T47D (cell line): ENCODE results near the gene NUDT22.

Experiments
- DNase-seq, 2 experiments: peaks; one replicate each; pipeline versions ENCODE4 v3.0.0 to v3.0.0-alpha.2; 2011 to 2012; ENCODE audit warnings: low read depth in 1 of 2, low spot score in 1 of 2
- JUND ChIP-seq: IDR thresholded peaks from 2 replicates; pipeline ENCODE4 v1.6.1; 2012; ENCODE audit warnings: low read depth
- in situ Hi-C: cut with HindIII; loops from 2 replicates; pipeline ENCODE4 v1.10.0; 2016; ENCODE audit warnings: low sequenced_read_pairs, low pct_unique_long_range_greater_than_20kb

The NUDT22 gene

DNA sequence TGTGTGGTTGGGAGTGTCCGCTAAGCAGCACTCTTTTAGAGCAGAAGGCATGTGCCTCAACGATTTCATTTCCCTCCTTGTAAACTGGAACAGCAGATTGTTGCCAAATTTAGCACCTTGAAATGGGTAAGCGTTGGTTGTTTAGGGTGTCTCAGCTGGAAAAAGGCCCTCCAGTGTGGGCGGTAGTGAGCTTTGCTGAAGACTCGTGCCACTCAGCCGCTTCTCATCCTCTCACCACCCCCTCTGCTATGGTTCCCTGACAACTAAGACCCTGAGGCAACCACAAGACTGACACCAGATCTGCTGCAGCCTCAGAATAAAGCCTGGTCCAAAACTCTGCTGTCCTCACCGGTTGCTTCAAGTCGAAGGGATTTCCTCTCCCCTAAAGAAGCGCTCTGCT, 29.4 kb upstream of the NUDT22 start:
- DNase-seq, result no peak
- in situ Hi-C loops, result no loop called here
- no peak for TF ChIP-seq JUND

DNA sequence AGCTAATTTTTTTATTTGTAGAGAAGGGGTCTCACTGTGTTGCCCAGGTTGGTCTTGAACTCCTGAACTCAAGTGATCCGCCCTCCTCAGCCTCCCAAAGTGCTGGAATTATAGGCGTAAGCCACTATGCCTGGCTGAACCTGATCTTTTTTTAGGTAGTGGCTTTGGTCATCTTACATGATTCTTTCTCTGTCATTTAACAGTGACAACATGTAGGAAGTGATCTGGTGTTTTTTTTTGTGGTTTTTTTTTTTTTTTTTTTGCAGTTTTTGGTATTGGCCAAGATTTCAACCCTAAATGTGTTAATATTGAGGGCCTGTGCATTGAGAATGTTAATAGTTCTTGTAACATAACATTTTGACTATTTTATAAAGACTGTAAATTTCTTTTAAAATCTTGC, 27.6 kb upstream of the NUDT22 start:
- in situ Hi-C loops, result no loop called here

DNA sequence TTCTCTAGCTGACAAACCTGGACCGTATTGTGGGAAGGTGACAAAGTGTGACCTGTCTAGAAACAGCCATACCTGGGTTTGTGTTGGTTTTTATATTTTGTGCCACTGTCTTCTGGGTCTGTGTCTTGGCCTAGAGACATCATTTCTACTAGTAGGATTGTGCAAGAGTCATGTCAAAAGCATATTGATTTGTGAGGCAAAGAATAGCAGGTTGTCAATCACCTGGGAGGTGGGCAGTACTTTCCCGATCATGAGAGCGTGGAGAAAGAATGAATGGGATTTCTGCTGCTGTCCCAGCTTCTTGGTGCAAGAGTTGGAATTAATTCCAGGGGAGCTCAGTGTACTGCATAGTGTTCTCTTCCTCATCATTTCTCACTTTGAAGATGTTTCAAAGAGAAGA, 24.5 kb upstream of the NUDT22 start:
- in situ Hi-C loops, result no loop called here
- no peak for TF ChIP-seq JUND
- no peak for DNase-seq

More for the DNA sequence above, 27.6 kb upstream of the NUDT22 start:
- no peak for DNase-seq
- no peak for TF ChIP-seq JUND

DNA sequence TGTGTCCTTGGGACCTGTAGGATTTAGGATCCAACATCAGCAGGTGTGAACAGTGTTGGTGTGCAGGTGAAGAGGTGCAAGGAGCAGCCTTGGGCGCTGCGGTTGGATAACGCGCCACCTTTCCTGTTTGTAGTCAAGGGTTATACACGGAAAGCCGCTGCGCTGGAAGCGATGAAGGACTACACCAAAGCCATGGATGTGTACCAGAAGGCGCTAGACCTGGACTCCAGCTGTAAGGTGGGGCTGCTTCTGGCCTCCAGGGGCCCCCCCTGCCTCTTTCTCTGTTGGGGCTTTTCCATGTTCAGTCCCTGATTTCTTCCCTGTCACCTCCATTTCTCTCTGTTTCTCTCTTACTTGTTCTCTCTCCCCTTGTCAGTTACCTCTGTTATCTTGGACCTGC, 23.1 kb upstream of the NUDT22 start:
- no peak for DNase-seq
- no peak for TF ChIP-seq JUND
- in situ Hi-C loops, result no loop called here

DNA sequence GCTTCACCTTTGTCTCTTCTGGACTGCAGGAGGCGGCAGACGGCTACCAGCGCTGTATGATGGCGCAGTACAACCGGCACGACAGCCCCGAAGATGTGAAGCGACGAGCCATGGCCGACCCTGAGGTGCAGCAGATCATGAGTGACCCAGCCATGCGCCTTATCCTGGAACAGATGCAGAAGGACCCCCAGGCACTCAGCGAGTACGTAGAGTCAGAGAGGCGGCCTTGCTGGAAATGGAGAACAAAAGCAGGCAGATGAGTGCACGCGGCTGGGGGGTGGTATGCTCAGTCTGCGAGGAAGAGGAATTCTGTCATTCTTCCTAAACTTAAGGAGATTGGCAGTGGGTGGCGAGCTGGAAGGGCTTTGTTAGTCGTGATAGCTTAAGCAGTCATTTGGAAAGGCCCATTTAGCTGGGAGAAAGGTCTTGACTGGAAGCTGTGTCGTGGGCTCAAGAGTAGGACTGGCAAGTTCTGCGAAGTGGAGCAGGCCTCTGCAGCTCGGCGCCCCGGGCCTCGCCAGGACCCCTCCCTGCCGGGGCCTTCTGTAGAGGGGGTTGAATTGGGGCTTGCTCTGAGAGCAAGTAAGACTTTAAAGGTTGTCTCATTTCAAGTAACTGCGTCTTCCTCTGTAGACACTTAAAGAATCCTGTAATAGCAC, 22.5 kb upstream of the NUDT22 start:
- in situ Hi-C loops, result no loop called here
- DNase-seq, result no peak
- TF ChIP-seq JUND, result no peak

DNA sequence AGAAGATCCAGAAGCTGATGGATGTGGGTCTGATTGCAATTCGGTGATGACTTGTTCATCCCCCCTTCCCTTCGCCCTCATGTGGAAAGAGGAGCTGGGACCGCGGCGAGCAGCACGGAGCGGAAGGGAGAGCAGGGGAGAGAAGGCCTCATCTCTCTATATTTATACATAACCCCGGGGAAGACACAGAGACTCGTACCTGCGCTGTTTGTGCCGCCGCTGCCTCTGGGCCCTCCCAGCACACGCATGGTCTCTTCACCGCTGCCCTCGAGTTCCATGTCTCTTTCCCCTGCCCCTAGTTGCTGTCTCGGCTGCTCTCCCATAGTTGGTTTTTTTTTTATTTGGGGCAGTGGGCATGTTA, 22.0 kb upstream of the NUDT22 start:
- in situ Hi-C loops, result no loop called here
- no peak for DNase-seq
- no peak for TF ChIP-seq JUND

DNA sequence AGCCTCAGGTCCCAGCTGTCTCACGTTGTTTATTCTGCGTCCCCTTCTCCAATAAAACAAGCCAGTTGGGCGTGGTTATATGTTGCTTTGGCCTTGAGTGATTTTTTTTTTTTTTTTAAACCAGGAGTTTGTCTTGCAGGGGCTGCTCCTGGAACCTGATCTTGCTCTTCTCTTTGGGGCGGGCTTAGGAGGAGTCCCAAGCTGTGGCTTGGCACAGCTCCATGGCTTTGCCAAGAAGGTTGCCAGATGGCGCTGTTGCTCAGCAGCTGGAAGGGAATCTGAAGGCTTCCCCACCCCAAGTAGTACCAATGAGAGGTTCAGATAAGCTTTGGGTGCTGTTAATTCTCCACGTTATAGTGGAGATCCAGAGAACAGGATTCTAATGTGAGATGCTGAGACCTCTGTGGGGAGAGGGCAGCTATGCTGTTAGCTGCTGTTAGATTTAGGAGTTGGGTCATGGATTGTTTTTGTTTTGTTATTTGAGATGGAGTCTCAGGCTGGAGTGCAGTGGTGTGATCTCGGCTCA, 21.5 kb upstream of the NUDT22 start:
- DNase-seq, result peak; percentile 87 to 93
- TF ChIP-seq JUND, result no peak
- in situ Hi-C loops, result no loop called here

DNA sequence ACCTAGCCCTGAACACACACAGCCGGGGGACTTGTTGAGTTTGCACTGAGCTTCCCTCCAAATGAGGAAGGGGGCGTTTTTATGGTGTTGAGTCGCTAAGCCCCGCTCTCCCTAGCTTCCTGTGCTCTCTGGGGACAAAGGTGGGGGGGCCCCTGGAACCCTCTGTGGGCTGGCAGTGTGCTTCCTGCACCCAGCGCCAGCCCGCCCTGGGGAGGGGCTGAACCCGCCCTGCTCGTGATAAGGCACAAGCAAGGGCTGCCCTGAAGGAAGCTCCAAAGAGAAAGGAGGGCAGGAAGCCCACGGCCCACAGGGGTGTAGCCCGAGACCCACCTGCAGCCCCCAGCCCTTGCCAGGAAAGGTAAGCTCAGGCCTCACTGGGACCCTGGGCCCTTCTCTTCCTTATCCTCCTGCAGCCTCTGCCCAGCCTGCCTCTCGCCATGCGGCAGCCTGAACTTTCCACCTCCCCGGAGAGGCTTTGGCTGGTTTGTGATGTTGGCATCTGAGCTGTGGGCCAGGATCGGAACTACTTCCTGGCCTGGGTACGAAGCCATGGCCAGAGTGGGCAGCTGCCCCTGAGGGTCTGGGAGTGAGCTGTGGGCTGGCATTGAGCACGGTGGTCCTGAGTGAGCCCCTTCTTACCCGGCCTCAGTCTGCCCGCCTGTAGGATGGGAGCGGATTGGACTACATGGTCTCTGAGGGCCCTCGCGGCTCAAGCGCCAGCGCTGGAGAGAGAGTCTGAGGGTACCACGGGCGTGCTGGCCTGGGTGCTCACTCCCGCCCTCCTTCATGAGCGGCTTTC, 19.4 kb upstream of the NUDT22 start, which contains the start of gene FERMT3:
TSS of gene FERMT3 (plus strand) at position 265 of the 799 bp plus-strand sequence. CDS start 644 bp downstream, outside the sequence.
- no peak for DNase-seq
- in situ Hi-C loops, result no loop called here
- TF ChIP-seq JUND, result no peak

DNA sequence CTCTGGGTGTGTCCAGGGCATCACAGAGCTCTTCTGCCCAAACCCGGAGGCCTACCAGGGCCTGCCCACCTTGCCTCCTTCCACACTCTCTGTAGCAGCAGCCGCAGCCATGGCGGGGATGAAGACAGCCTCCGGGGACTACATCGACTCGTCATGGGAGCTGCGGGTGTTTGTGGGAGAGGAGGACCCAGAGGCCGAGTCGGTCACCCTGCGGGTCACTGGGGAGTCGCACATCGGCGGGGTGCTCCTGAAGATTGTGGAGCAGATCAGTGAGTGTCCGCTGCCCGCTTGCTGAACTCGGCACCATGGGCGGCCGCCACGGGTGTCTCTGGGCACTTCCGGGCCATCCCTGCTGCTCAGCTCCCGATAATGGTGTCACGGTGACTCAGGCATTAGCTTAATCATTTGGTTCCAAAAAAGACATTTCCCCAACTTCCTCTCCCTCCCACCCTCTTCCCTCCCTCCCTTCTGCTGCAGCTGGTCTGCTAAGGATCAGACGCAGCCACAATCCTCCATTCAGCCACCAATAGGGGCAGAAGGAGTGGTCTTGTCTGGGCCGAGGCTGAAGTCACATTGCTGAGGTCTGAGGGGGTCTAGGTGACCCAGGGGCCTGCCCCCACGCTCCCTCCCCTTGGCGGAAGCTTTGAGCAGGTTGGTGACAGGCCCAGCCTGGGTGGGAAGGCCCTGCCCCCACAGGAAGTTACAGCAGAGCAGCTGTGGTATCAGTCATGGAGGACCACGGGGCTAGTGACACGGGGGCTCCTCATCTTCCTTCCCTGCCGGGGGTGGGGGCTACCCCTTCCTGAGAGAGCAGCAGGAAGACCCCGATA, 18.6 kb upstream of the NUDT22 start:
- no peak for DNase-seq
- no peak for TF ChIP-seq JUND
- in situ Hi-C loops, result no loop called here

DNA sequence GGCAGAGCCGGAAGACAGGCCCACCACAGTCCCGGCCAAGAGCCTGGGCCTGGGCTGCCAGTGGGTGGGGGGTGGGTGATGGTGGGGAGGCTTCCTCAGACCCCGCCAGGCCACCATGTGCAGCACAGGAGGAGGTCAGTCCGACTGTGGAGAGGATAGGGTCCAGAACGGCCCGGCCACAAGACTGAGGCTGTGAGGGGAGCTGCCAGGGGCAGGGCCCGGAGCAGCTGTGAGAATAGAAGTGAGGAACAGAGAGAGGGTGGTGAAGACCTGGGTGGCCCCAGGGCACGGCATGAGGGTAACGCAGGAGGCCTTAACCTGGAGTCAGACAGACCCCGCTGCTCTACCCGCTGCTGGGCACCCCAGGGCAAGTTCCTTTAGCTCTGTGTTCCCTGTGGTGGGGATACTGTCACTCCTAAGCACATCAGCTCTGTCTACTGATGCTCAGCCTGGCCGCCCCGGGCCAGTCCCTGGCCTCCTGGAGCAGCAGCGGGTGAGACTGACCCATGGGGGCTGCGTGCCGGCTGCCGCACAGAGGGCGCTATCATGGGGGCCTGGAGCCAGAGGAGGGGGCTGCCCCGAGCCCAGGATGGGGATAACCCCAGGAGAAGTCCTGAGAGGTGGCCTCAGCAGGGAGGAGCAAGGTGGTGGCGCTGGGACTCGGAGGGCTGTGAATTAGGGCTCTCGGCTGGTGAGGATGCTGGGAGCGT, 17.8 kb upstream of the NUDT22 start:
- TF ChIP-seq JUND, result no peak
- in situ Hi-C loops, result no loop called here
- no peak for DNase-seq

DNA sequence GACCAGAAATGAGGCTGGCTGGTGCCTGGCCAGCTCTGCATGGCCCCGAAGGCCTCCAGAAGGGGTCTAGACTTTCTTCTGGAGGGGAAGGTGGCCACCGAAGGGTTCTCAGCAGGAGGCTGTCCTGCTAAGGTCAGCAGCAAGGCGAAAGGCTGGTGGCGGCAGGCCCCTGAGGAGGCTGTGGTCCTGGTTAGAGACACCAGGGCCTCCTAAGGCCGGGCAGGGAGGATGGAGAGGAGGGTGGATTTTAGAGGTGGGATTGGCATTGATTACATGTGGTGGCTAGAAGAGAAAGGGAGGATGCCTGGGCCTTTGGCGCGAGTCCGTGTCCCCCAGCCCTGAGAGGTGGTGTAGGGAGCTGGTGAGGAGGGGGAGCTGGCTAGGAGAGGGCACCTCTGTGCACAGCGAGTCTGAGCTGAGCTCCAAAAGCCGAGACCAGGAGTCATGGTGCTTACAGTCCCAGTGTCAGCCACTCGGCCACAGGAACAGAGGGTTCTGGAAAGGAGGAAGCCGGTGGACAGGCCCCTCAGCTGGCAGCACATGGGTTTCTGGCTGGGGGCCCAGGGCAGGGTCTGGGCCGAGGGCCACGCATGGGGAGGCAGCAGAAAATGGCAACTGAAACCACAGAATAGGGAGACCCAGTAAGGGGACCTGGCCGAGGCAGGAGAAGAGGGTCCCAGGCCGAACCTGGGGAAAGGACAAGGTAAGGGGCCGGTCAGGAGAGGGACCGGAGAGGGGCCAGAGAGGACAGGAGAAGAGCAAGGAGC, 17.1 kb upstream of the NUDT22 start:
- no peak for DNase-seq
- no peak for TF ChIP-seq JUND
- in situ Hi-C loops, result no loop called here

DNA sequence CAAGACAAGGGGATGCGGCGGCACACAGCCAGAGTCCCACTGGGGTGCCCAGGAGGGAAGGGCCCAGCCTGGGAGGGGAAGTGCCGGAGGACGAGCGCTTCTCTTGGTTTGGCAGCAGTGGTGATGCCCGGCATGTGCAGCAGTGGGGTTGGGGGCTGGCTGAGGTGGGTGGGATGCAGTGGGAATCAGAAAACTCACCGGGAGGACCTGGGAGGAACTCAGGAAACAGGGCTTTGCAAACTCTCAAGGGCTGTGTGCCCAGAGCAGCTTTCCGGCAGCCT, 16.6 kb upstream of the NUDT22 start:
- DNase-seq, result no peak
- no peak for TF ChIP-seq JUND
- in situ Hi-C loops, result no loop called here
